A549 treated with CpdA at 1 μM for 4 hours (cell line): Measurements from ENCODE around the gene CRABP2. TPM values are rescaled to one million over a fixed set of nuclear protein-coding genes. Genes with fewer than 3 reads are reported as not detected.

Experiments
- total RNA-seq: library from RNA; stranded (reverse); fragments of 200-300 nt; extraction: Qiagen RNA extraction; gene quantifications from 5 replicates; pipeline ENCODE4 v1.2.3, GENCODE V29; 2022; ENCODE audit warnings: low read depth

CRABP2 gene
- 9.5 to 13.7 TPM (median 12.0 TPM) in 5 replicates for total RNA-seq

DNA sequence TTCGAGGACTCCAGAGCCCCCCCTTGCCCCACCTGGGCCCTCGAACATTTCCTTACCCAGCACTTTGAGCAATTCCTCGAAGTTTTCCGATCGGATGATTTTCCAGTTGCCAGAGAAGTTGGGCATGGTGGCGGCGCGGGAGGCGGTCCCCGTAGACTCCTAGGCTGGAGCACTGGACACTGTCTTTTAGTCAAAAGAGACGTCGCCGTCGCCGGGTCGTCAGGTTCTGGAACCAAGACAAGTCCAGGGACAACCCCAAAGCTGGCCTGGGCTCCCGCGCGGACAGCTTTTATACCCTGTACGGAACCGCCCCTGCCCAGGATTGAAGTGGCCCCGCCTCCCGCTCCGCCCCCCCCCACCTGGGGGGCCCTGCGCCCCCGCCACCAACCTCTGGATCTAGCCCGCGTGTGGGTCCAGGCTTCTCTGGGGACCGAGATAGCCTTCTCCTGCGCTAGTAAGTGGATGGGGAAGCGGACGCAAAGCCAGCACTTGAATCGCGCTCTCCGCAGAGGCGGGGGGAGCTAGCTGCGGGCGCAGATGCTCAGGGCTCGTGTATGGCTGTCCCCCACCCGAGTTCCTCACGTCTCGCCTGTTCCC, at the start of gene CRABP2:
TSS of gene CRABP2 (minus strand) at position 263 of the 597 bp plus-strand sequence. CDS start at position 126, 137 bp downstream.

DNA sequence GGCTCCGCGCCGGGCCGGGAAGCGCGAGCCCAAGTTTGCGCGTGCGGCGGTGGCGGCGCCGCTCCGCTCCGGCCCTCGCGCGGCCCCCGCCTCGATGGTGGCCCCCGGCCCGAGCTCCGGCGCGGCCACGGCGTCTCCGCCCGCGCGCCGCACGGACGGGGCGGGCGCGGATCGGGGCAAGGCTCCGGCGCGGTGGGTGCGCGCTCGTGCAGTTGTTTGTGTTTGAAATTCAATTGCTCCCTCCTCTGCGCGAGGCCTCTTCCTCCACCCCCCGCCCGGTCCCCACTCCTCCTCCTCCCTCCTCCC, 46.0 kb upstream of the CRABP2 start, which contains the start of gene HDGF:
TSS of gene HDGF (minus strand) at position 225 of the 306 bp plus-strand sequence. CDS start 246 bp downstream, outside the sequence.

DNA sequence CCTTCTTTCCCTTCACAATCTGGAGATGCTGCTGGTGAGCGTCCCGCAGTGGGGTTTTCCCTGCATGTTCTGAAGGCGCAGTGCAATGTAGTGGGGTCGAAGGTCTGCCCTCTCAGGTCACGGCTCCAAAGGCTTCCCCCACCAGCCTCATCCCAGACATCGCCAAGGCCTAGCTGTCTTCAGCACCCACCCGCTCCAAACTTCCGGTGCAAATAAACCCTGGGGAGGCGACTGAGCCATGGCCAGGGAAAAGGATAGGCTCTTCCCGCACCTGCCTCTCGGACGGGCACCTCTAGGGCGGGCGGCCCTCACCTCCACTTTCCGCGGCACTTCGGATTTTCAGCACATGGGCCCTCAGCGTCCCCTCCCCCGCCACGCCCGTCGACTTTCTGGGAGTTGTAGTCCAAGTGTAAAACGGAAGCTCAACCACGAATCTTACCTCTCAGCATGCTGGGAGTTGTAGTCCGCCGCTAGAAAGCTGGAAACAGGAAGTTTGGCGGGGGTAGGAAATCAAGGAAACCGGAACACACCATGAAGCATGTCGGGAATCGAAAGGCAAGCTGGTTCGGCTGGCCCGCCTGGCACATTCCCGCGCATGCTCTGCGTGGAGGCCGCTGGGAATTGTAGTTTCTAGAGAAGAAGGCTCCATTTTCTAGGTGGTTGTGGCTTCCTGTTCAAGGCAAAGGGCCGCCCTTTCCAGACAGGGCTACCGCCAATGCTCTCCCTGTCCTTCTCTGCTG, 35.5 kb upstream of the CRABP2 start, which contains the start of gene MRPL24:
TSS of gene MRPL24 (minus strand) at position 348 of the 740 bp plus-strand sequence. CDS start 2,384 bp downstream, outside the sequence.

DNA sequence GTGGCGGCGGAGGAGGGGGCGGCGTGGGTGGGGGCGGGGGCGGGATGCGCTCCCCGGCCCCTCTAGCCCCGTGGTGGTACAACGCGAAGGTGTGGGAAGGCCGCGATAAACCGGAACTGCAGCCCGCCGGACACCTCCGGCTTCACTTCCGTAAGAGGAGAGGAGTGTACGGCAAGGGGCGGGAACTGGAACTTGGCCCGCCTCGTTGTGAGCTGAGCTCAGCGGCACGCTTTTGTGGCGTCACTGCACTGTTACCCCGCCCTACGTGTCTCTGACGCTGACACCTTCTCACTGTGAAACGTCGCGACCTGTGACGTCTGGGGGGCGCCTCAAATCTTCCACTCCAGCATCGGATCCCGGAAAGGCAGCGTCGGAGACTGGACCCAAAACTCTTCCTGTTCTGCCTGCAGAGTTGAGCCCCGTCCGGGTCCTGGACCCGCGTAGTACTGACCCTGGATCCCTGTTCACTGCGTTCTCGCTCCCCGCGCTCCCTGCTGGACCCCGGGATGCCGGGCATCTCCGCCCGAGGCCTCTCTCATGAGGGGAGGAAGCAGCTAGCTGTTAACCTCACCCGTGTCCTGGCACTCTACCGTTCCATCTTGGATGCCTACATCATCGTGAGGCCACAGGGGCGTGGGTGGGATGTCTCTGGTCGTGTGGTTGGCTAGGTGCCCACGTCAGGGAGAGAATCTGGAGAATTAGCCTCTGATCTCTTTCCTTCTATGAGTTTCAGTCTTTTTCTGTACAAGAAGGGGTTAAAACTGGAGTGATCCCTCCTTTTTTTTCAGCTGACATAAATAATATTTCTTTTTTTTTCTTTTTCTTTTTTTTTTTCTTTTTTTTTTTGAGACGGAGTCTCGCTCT, 23.4 kb upstream of the CRABP2 start, which contains the start of gene ISG20L2:
TSS of gene ISG20L2 (minus strand) at position 168 of the 864 bp plus-strand sequence. CDS start 1,114 bp downstream, outside the sequence.

DNA sequence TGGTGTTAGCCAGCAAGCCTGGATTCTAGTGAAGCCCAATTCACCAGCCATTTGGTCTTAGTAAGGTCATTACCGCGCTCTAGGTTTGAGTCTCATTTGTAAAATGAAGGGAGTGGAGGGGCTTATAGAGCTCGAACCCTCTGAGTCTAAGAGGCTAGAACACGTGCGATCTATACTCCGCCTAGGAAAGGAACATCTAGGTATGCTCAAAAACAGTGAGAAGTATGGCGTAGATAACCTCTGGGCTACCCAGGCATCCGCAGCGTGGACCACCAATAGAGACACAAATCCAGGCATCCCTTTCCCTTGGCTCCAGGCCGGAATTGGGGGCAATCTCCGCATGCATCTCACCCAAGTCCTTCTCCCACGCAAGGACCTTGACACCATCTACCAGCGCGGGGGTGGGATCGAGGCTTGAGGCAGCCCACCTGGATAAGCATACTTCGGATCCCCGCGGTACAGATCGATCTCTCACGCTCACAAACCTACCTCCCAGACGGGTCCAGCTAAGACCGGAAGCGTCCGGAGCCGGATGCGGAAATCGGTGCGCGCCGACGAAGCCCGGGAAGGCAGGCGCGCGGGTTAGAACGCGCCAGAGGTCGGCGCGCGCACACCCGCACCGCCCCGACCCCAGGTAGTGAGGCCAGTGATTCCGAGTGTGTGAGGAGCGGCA, 22.7 kb upstream of the CRABP2 start, which contains the start of gene METTL25B:
TSS of gene METTL25B (plus strand) at position 544 of the 673 bp plus-strand sequence. CDS start 636 bp downstream, outside the sequence.

DNA sequence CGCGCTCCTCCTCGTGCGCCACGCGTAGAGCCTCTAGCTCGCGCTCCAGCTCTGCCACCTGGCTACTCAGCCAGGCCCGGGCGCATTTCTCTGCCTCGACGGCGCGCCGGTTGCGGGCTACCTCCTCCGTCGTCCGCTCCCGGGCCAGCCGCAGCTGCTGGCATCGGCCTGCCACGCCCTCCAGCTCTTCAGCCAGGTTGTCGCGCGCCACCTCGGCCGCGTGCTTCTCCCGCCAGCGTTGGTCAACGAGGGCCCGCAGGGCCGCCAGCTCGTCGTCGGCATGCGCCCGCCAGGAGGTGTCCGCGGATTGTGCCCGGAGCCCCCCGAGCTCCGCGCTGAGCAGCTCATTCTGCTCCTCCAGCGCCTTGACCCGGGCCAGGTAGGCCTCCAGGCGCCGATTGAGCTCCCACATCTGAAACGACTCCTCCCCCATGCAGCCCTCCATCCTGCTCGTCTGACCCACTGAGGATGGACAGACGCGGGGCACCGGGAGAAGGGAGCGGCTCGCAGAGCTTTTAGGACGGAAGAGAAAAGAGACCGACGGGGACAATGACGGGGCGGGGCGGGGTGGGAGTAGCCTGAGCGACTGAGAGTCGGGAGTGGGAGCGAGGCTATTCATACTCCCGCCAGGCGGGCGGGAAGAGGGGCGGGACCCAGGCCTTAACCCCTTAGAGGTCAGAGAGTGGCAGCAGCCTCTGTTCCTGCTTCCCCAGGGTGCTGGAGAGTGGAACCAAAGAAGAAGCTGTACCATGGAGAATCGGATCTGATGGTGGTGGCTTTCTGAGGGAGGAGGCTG, 28.4 kb downstream of the CRABP2 start, which contains the start of gene NES:
TSS of gene NES (minus strand) at position 588 of the 796 bp plus-strand sequence. CDS start at position 445, 143 bp downstream.

Other genes starting within 250 kb of the CRABP2 start
- 24.4 to 37.4 TPM (median 33.9 TPM) in 5 replicates for gene MEF2D, start 204.8 kb downstream of the CRABP2 start, total RNA-seq
- gene IQGAP3, start 133.0 kb downstream of the CRABP2 start, total RNA-seq = 13.6 to 17.9 TPM (median 15.8 TPM) in 5 replicates
- gene TTC24, start 125.9 kb downstream of the CRABP2 start, total RNA-seq = not detected in 5 replicates
- gene NAXE, start 113.8 kb downstream of the CRABP2 start, total RNA-seq = 131 to 175 TPM (median 166 TPM) in 5 replicates
- 65.0 to 92.5 TPM (median 74.0 TPM) in 5 replicates for gene GPATCH4, start 104.1 kb downstream of the CRABP2 start, total RNA-seq
- 0.03 TPM in 1 of 5 replicates, not detected in the others for gene HAPLN2, start 86.2 kb downstream of the CRABP2 start, total RNA-seq
- 0.08 to 0.12 TPM in 2 of 5 replicates, not detected in the others for gene BCAN, start 63.5 kb downstream of the CRABP2 start, total RNA-seq
- 1.2 to 1.4 TPM (median 1.4 TPM) in 5 replicates for gene NES, start 28.2 kb downstream of the CRABP2 start, total RNA-seq
- gene METTL25B, start 22.9 kb upstream of the CRABP2 start, total RNA-seq = 20.1 to 30.3 TPM (median 25.1 TPM) in 5 replicates
- 43.8 to 50.8 TPM (median 45.5 TPM) in 5 replicates for gene ISG20L2, start 23.2 kb upstream of the CRABP2 start, total RNA-seq
- 176 to 207 TPM (median 198 TPM) in 5 replicates for gene MRPL24, start 35.5 kb upstream of the CRABP2 start, total RNA-seq
- 447 to 471 TPM (median 466 TPM) in 5 replicates for gene HDGF, start 46.1 kb upstream of the CRABP2 start, total RNA-seq
- gene PRCC, start 62.0 kb upstream of the CRABP2 start, total RNA-seq = 73.2 to 83.6 TPM (median 74.3 TPM) in 5 replicates
- gene SH2D2A, start 111.3 kb upstream of the CRABP2 start, total RNA-seq = 3.6 to 5.2 TPM (median 4.1 TPM) in 5 replicates
- not detected in 5 replicates for gene INSRR, start 153.5 kb upstream of the CRABP2 start, total RNA-seq
- gene NTRK1, start 155.3 kb upstream of the CRABP2 start, total RNA-seq = 0.08 to 0.16 TPM (median 0.10 TPM) in 4 of 5 replicates, not detected in the other
- gene PEAR1, start 188.1 kb upstream of the CRABP2 start, total RNA-seq = 9.3 to 11.4 TPM (median 9.9 TPM) in 5 replicates
- gene LRRC71, start 215.0 kb upstream of the CRABP2 start, total RNA-seq = 0.15 to 0.24 TPM (median 0.17 TPM) in 4 of 5 replicates, not detected in the other